Skin of body (tissue), 2 donors: ENCODE data around the gene TECPR1. TPM values are rescaled to one million over a fixed set of nuclear protein-coding genes. Genes with fewer than 3 reads are reported as not detected.

ENCODE experiments used
- DNase-seq: peaks from one replicate; lab custom pipeline; 2025; lab: John Stamatoyannopoulos, UW
- total RNA-seq: library from RNA; depleted of rRNA; stranded (reverse); fragments of >200 nt; gene quantifications from one replicate; pipeline ENCODE4 v1.2.3, GENCODE V29; 2014

Gene TECPR1
- total RNA-seq, 1 donor from 2014 or later: 8.3 TPM

GRCh38 chr7:98168904-98169621 is 83.0 kb downstream of the TECPR1 start:
- DNase-seq: no peak

DNA sequence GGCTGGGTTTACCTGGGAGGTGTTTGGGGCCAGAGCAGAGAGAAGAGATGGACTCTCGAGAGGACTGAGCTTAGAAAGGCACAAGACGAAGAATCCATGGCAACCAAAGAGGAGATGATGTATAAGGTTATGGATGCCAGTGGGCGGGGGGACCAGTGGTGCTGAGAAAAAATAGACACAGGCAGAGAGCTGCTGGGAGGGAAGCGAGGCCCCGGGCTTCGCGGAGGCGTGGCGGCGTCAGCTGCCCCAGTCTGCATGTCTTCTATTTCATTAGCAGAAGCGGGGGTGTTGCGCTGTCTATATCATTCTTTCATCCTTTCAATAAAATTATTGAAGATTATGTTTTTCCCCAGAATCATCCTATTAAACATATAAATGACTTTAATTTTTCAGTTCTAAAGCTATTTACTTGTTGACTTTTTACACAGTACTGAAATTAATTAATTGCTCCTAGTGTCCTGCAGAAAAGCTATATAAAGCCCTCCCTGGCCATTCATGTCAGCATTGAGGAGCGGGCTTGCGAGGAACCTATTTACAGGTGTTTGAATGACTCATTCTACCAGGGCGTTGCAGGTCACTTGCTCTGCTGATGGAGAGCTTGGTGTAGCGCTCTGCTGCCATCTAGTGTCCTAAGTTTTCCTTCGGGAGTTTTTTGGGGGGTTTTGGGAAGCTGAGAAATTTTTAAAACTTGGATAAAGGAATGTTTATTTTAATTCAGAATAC is 83.7 kb downstream of the TECPR1 start:
- DNase-seq: peak; percentile 16

DNA sequence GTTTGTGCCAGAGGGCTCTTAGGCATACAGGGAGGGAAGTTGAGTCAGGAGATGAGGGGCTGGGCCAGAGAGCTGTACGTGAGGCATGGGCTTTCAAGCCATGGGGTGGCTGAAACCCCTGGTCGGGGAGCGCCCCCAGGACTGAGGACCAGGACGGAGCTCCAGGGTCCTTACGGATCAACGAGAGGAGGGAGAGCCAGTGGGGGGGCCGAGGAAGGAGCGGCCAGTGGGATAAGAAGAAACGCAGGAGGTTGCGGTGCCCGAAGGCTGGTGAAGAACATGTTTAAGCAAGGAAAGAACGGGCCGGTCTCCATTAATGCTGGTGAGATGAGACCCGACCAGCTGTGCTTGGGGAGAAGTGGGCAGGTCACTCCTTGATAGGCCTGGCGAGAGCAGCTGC is 84.4 kb downstream of the TECPR1 start:
- no peak for DNase-seq

GRCh38 chr7:98166668-98166970 is 85.4 kb downstream of the TECPR1 start:
- no peak for DNase-seq

DNA sequence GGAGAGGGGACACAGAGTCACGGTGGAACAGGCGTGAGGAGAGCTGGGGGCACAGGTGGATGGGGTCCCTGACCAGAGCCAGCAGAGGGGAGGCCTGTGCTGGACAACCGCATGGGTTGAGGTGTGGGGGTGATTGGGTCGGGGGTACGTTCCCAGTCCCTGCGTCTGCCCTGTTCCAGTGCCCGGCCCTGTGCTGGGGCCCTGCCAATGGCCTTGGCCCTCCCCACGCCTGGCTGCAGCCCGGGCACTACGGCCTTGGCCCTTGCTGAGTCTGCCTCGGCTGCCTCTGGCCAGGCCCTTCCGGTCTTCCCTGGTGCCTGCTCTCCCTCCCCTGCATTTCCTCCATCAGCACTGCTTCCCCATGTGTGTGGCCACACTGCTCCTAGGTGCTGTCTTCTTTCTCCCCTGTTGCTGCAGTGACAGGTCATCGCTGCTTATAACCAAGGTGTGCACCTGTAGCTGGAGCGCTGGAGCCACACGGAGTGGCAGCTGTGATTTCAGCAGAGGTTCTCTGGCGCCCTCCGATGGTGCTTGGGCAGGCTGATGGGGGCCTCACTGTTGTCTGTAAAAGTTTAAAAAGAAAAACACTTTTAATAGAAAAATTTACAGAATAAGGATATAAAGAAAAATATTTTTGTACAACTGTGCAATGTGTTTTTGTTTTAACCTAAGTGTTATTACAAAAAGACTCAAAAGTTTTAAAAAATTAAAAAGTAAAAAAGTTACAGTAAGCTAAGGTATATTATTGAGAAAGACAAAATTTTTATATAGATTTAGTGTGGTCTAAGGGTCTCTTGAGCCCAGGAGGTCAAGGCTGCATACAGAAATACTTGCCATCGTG is 86.0 kb downstream of the TECPR1 start:
- no peak for DNase-seq

Other genes with a start within 250 kb of the TECPR1 start
- gene LMTK2, start 145.4 kb downstream of the TECPR1 start, total RNA-seq: 12.9 TPM
- gene BHLHA15, start 40.8 kb downstream of the TECPR1 start, total RNA-seq: 0.49 TPM
- gene BRI3, start 29.5 kb upstream of the TECPR1 start, total RNA-seq: 30.2 TPM
- gene BAIAP2L1, start 148.9 kb upstream of the TECPR1 start, total RNA-seq: 7.6 TPM